Loucy (cell line): ENCODE results near the gene TNFRSF14.
"Not testable (repeated sequence)": the region's sequence is repeated elsewhere in the genome, so short reads cannot be mapped to it uniquely, and the experiment has no call there.

Source experiments
- H2AFZ ChIP-seq: fragments of 200-600 bp; sonication (generic); 2 replicates; pipeline ENCODE4 v1.6.0; 2016; ENCODE audit warnings: antibody characterized with exemption, mild to moderate bottlenecking, low read length, moderate library complexity
- H3F3A ChIP-seq: fragments of 200-600 bp; 2 replicates; pipeline ENCODE4 v1.6.0; 2016; ENCODE audit warnings: antibody characterized with exemption, low read depth, mild to moderate bottlenecking
- H3K27me3 ChIP-seq: fragments of 200-600 bp; sonication (generic); 2 replicates; pipeline ENCODE4 v1.6.1; 2014; ENCODE audit warnings: low read length, mild to moderate bottlenecking; ENCODE audit not compliant: insufficient read depth, poor library complexity, severe bottlenecking
- H3K36me3 ChIP-seq: fragments of 200-600 bp; sonication (generic); 2 replicates; pipeline ENCODE4 v1.6.1; 2016; ENCODE audit warnings: low read length; ENCODE audit not compliant: insufficient read depth
- H3K4me1 ChIP-seq: fragments of 200-600 bp; sonication (generic); 2 replicates; pipeline ENCODE4 v1.5.1; 2014; ENCODE audit warnings: low read length, mild to moderate bottlenecking; ENCODE audit not compliant: insufficient read depth, poor library complexity, severe bottlenecking
- H3K4me2 ChIP-seq: fragments of 200-600 bp; sonication (generic); 2 replicates; pipeline ENCODE4 v1.6.0; 2014; ENCODE audit warnings: antibody characterized with exemption, low read length, low read depth, mild to moderate bottlenecking; ENCODE audit not compliant: poor library complexity, severe bottlenecking
- H3K4me3 ChIP-seq: fragments of 200-600 bp; sonication (generic); 2 replicates; pipeline ENCODE4 v1.5.1; 2014; ENCODE audit warnings: low read length, mild to moderate bottlenecking, mixed read lengths; ENCODE audit not compliant: poor library complexity, severe bottlenecking
- H3K79me2 ChIP-seq: fragments of 200-600 bp; sonication (generic); 2 replicates; pipeline ENCODE4 v1.6.1; 2014; ENCODE audit warnings: low read length; ENCODE audit not compliant: insufficient read depth
- H3K9ac ChIP-seq: fragments of 200-600 bp; sonication (generic); 2 replicates; pipeline ENCODE4 v1.6.0; 2014; ENCODE audit warnings: mild to moderate bottlenecking, low read depth, low read length, moderate library complexity; ENCODE audit not compliant: poor library complexity, severe bottlenecking
- H3K9me2 ChIP-seq: fragments of 200-600 bp; sonication (generic); replicated peaks from 2 replicates; pipeline ENCODE4 v1.6.1; 2016; ENCODE audit warnings: low read depth, low read length, mixed read lengths
- H3K9me3 ChIP-seq: fragments of 200-600 bp; sonication (generic); 2 replicates; pipeline ENCODE4 v1.6.1; 2014; ENCODE audit warnings: mild to moderate bottlenecking, antibody characterized with exemption, low read length, low read depth; ENCODE audit not compliant: insufficient read depth
- H4K20me1 ChIP-seq: fragments of 200-600 bp; sonication (generic); 2 replicates; pipeline ENCODE4 v1.6.0; 2014; ENCODE audit warnings: antibody characterized with exemption, low read length, mild to moderate bottlenecking; ENCODE audit not compliant: insufficient read depth, poor library complexity, severe bottlenecking
- CTCF ChIP-seq: fragments of 200-600 bp; sonication (generic); conservative IDR thresholded peaks from 2 replicates; pipeline ENCODE4 v1.5.1; 2014; ENCODE audit warnings: mild to moderate bottlenecking, antibody characterized with exemption, low read length
- EZH2phosphoT487 ChIP-seq: fragments of 200-600 bp; IDR thresholded peaks from 2 replicates; pipeline ENCODE4 v1.6.1; 2018; ENCODE audit warnings: antibody characterized with exemption, mild to moderate bottlenecking, moderate library complexity, borderline replicate concordance

TNFRSF14 gene

GRCh38 chr1:2569060-2569459, 12.9 kb downstream of the TNFRSF14 start:
- Histone ChIP-seq H3K79me2 (no peaks in the 10 kb centered on the region), H3F3A (no peaks in the 10 kb centered on the region), H3K27me3 (no peaks in the 10 kb centered on the region), H4K20me1 (no peaks in the 10 kb centered on the region), H2AFZ (no peak overlapping the region), H3K9me2 (no peaks in the 10 kb centered on the region), H3K4me3 (no peak overlapping the region), H3K4me1 (no peaks in the 10 kb centered on the region), H3K36me3 (no peaks in the 10 kb centered on the region), H3K4me2 (no peak overlapping the region), H3K9ac (no peak overlapping the region), H3K9me3 (no peaks in the 10 kb centered on the region; the same call in 1 of the 2 replicates)
- TF ChIP-seq EZH2phosphoT487, result no peak
- TF ChIP-seq CTCF, result no peak

- not testable (repeated sequence) for H2AFZ ChIP-seq, H4K20me1 ChIP-seq, H3K79me2 ChIP-seq, H3F3A ChIP-seq, H3K4me3 ChIP-seq, H3K9ac ChIP-seq, H3K9me3 ChIP-seq, H3K27me3 ChIP-seq, H3K4me2 ChIP-seq, H3K36me3 ChIP-seq, H3K4me1 ChIP-seq, H3K9me2 ChIP-seq
Measured at GRCh38 chr1:2569703-2570102, 13.5 kb downstream of the TNFRSF14 start.

GRCh38 chr1:2570332-2570731, 14.2 kb downstream of the TNFRSF14 start:
- no peak overlapping the region for H3K4me3 ChIP-seq
- no peaks in the 10 kb centered on the region for H3K9me2 ChIP-seq
- no peaks in the 10 kb centered on the region for H3K27me3 ChIP-seq
- H2AFZ ChIP-seq, result no peak overlapping the region
- no peaks in the 10 kb centered on the region for H3K36me3 ChIP-seq
- no peaks in the 10 kb centered on the region for H3F3A ChIP-seq
- TF ChIP-seq CTCF (no peak), EZH2phosphoT487 (no peak)
- H3K9me3 ChIP-seq, result no peaks in the 10 kb centered on the region; the same call in 1 of the 2 replicates
- H3K4me1 ChIP-seq, result no peaks in the 10 kb centered on the region
- H3K79me2 ChIP-seq, result no peaks in the 10 kb centered on the region
- no peak overlapping the region for H3K4me2 ChIP-seq
- no peak overlapping the region for H3K9ac ChIP-seq
- H4K20me1 ChIP-seq, result no peaks in the 10 kb centered on the region

- Histone ChIP-seq H2AFZ (no peak overlapping the region), H3K27me3 (no peaks in the 10 kb centered on the region), H3K79me2 (no peaks in the 10 kb centered on the region), H3K4me1 (no peaks in the 10 kb centered on the region), H3K36me3 (no peaks in the 10 kb centered on the region), H3K9me2 (no peaks in the 10 kb centered on the region), H3K4me3 (no peak overlapping the region), H3K9ac (no peak overlapping the region), H3F3A (no peaks in the 10 kb centered on the region), H4K20me1 (no peaks in the 10 kb centered on the region), H3K9me3 (no peaks in the 10 kb centered on the region; the same call in 1 of the 2 replicates), H3K4me2 (no peak overlapping the region)
- TF ChIP-seq EZH2phosphoT487, result no peak
- TF ChIP-seq CTCF, result no peak
Measured at GRCh38 chr1:2571348-2571747, 15.2 kb downstream of the TNFRSF14 start.
